Measurements from ENCODE around the gene ZNF530.

ZNF530 gene

GRCh38 chr19:57615346-57615745 is 15.7 kb downstream of the ZNF530 start:
- DNase-seq: no peak

- DNase-seq: no peak
Observed at GRCh38 chr19:57620673-57621348, 21.1 kb downstream of the ZNF530 start.

GRCh38 chr19:57623091-57623490 is 23.4 kb downstream of the ZNF530 start:
- no peak for DNase-seq

- DNase-seq: peak; percentile 86
Observed at GRCh38 chr19:57632987-57633831, 33.5 kb downstream of the ZNF530 start, which contains the start of gene ZNF211. ZNF211 (plus strand) TSS chr19:57633168; CDS start chr19:57633347, 179 bp downstream.

GRCh38 chr19:57633832-57634131 is 34.1 kb downstream of the ZNF530 start:
- no peak for DNase-seq

- no peak for DNase-seq
Observed at GRCh38 chr19:57637379-57637778, 37.7 kb downstream of the ZNF530 start.

- no peak for DNase-seq
Observed at GRCh38 chr19:57641715-57642234, 42.1 kb downstream of the ZNF530 start.

- DNase-seq: no peak
Observed at GRCh38 chr19:57642396-57643046, 42.8 kb downstream of the ZNF530 start.

GRCh38 chr19:57643734-57644133 is 44.0 kb downstream of the ZNF530 start:
- no peak for DNase-seq

- DNase-seq: no peak
Observed at GRCh38 chr19:57648331-57649003, 48.8 kb downstream of the ZNF530 start.

- DNase-seq: no peak
Observed at GRCh38 chr19:57651654-57651996, 51.9 kb downstream of the ZNF530 start.

GRCh38 chr19:57653689-57654088 is 54.0 kb downstream of the ZNF530 start:
- no peak for DNase-seq

GRCh38 chr19:57655443-57655842 is 55.8 kb downstream of the ZNF530 start:
- no peak for DNase-seq

- no peak for DNase-seq
Observed at GRCh38 chr19:57656346-57656745, 56.7 kb downstream of the ZNF530 start.
